Measurements from ENCODE around the gene NCS1.

Gene NCS1

DNA sequence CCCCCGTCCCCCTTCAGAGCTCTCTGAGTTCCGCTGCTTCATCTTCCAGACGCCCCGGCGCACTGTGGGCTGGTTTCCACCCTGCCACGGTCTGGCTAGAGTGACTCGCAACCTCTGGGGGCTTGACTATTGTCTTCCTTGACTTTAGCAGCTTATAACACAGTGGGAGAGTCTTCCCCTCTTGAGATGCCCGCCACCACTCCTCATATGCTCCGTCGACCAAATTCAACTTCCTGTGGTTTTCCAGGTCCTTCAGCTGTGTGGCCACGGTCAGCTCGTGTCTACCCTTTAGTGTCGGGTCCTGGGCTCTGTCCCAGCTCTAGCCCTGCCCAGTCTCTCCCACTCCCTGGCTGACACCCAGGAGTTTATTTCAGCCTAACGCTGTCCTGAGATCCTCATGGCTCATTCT lies 28.2 kb upstream of the NCS1 start:
- no peak overlapping the region for H3K4me3 ChIP-seq (ENCODE audit: low read depth, low read length)
- TF ChIP-seq, protein P1, sequence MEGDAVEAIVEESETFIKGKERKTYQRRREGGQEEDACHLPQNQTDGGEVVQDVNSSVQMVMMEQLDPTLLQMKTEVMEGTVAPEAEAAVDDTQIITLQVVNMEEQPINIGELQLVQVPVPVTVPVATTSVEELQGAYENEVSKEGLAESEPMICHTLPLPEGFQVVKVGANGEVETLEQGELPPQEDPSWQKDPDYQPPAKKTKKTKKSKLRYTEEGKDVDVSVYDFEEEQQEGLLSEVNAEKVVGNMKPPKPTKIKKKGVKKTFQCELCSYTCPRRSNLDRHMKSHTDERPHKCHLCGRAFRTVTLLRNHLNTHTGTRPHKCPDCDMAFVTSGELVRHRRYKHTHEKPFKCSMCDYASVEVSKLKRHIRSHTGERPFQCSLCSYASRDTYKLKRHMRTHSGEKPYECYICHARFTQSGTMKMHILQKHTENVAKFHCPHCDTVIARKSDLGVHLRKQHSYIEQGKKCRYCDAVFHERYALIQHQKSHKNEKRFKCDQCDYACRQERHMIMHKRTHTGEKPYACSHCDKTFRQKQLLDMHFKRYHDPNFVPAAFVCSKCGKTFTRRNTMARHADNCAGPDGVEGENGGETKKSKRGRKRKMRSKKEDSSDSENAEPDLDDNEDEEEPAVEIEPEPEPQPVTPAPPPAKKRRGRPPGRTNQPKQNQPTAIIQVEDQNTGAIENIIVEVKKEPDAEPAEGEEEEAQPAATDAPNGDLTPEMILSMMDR (IDR thresholded peaks at IDR 0.05; ENCODE audit: insufficient read depth, low read length, missing control alignments): no peak
- ChIA-PET CTCF (interaction anchor here (0.7 to 1.6 kb wide), 2 partner anchors 37 to 94 kb away, joined by 3 to 5 read pairs; no protein-coding TSS in a partner anchor), POLR2A (no interaction called here)
- no peak for DNase-seq (ENCODE audit: low read depth, low spot score)

DNA sequence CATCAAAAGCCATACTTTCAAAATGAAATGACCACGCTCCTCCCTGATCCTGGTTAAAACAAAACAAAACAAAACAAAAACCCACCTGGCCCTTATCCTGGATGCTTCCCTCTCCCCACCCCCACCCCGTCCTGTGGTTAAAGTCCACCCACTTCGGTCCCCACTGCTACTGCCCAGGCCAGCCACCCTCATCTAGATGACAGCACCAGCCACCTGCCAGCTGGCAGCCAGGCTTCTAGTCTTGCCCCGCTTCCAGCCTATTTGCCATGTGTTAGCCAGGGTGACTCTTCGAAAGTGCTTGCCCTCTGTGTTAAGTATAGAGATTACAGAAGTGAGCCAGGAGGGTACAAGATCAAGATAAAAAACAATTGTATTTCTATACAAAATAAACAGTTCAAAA lies 27.5 kb upstream of the NCS1 start:
- TF ChIP-seq, protein P1 (IDR thresholded peaks at IDR 0.05; ENCODE audit: insufficient read depth, low read length, missing control alignments): no peak
- ChIA-PET CTCF (no interaction called here), POLR2A (no interaction called here)
- DNase-seq (ENCODE audit: low read depth, low spot score): no peak
- H3K4me3 ChIP-seq (ENCODE audit: low read depth, low read length): no peak overlapping the region

DNA sequence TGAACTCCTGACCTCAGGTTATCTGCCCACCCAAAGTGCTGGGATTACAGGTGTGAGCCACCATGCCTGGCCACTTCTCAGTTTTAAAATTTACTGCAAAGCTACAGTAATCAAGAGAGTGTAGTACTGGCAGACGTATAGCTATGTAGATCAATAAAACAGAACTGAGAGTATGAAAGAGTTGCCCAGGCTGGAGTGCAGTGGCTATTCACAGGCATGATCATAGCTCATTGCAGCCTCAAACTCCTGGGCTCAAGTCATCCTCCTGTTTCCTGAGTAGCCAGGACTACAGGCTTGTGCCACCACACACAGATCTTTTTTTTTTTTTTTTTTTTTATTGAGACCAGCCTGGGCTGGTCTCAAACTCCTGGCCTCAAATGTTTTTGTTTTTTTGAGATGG lies 26.5 kb upstream of the NCS1 start:
- DNase-seq (ENCODE audit: low read depth, low spot score): no peak
- ChIA-PET CTCF (no interaction called here), POLR2A (no interaction called here)
- H3K4me3 ChIP-seq (ENCODE audit: low read depth, low read length): no peak overlapping the region
- TF ChIP-seq, protein P1 (IDR thresholded peaks at IDR 0.05; ENCODE audit: insufficient read depth, low read length, missing control alignments): no peak

DNA sequence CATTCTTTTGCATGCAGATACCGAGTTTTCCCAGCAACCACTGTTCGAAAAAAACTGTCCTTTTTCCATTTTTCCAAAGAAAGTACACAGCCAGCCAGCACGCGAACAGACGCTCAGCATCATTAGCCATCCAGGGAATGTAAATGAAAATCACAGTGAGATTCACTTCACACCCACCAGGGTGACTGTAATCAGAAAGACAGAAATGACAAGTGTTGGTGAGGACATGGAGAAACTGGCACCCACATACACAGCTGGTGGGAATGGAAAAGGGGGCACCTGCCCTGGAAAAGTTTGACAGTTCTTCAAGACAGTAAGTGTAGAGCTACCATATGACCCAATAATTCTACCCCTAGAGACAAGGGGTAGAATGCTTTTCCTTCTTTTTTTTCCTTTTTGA lies 25.0 kb upstream of the NCS1 start:
- TF ChIP-seq, protein P1 (IDR thresholded peaks at IDR 0.05; ENCODE audit: insufficient read depth, low read length, missing control alignments): no peak
- ChIA-PET POLR2A (no interaction called here), CTCF (interaction anchor here (0.9 to 1.3 kb wide), 2 partner anchors 27 to 89 kb away, joined by 3 read pairs; no protein-coding TSS in a partner anchor)
- DNase-seq (ENCODE audit: low read depth, low spot score): no peak
- no peak overlapping the region for H3K4me3 ChIP-seq (ENCODE audit: low read depth, low read length)

DNA sequence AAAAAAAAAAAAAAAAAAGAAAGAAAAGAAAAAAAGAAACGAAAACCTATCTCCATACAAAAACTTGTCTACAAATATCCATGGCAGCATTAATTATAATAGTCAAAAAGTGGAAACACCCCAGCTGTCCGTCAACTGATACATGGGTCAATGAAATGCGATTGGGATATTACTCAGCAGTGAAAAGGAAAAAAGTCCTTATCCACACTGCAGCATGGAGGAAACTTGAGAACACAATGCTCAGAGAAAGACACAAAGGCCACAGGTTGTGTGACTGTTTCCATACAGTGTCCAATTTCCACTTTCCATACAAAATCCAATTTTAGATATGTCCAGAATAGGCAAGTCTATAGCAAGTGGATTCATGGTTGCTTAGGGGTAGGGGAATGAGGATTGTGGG lies 24.3 kb upstream of the NCS1 start:
- POLR2A ChIA-PET: no interaction called here
- TF ChIP-seq, protein P1 (IDR thresholded peaks at IDR 0.05; ENCODE audit: insufficient read depth, low read length, missing control alignments): no peak
- DNase-seq (ENCODE audit: low read depth, low spot score): no peak
- no peak overlapping the region for H3K4me3 ChIP-seq (ENCODE audit: low read depth, low read length)
- CTCF ChIA-PET: interaction anchor here (1.3 kb wide), 1 partner anchor 26 kb away, joined by 3 read pairs; no protein-coding TSS in a partner anchor

DNA sequence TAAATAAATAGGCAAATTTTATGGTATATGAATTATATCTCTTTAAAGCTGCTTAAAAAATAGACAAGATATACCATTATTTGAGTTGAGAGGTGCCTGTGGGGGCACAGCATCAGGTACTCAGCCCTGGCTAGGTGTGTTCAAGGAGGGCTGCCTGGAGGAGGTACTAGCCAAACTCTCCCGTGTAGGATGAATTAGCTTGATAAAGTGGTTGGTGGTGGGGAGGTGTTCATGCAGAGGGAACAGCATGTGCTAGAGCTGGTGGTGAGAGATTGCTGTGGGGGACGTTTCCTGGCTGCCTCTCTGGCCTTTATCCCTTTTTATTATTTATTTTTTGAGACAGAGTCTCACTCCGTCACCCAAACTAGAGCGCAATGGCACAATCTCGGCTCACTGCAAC lies 23.2 kb upstream of the NCS1 start:
- no peak overlapping the region for H3K4me3 ChIP-seq (ENCODE audit: low read depth, low read length)
- POLR2A ChIA-PET: no interaction called here
- DNase-seq (ENCODE audit: low read depth, low spot score): no peak
- CTCF ChIA-PET: interaction anchor here (0.8 to 1.2 kb wide), 2 partner anchors 10 to 92 kb away, joined by 3 to 4 read pairs; no protein-coding TSS in a partner anchor
- TF ChIP-seq, protein P1 (IDR thresholded peaks at IDR 0.05; ENCODE audit: insufficient read depth, low read length, missing control alignments): no peak

Measured in AG04449 (cell line).